DMS 273 (cell line): ENCODE measurements around the gene ACTMAP.

Experiments
- DNase-seq: peaks from one replicate; lab custom pipeline; 2025; ENCODE audit not compliant: unreplicated experiment; lab: John Stamatoyannopoulos, UW

Gene ACTMAP

GRCh38 chr19:40721936-40722661 is 28.2 kb downstream of the ACTMAP start:
- no peak for DNase-seq

- no peak for DNase-seq
These were observed 29.2 kb downstream of the ACTMAP start for GRCh38 chr19:40721140-40721486.

GRCh38 chr19:40719414-40719894 is 30.8 kb downstream of the ACTMAP start:
- no peak for DNase-seq

- peak; percentile 65 for DNase-seq
These were observed 31.4 kb downstream of the ACTMAP start for GRCh38 chr19:40718774-40719391.

GRCh38 chr19:40717880-40718773 is 32.1 kb downstream of the ACTMAP start:
- peak; percentile 48 for DNase-seq

GRCh38 chr19:40717325-40717879 is 32.9 kb downstream of the ACTMAP start:
- no peak for DNase-seq

- DNase-seq = peak; percentile 99
These were observed 33.6 kb downstream of the ACTMAP start, which contains the start of the genes COQ8B and ITPKC for GRCh38 chr19:40716482-40717324. Gene COQ8B (minus strand): TSS chr19:40716886. CDS start chr19:40714632, 2,254 bp downstream. Gene ITPKC (plus strand): TSS chr19:40717112. CDS start chr19:40717136, 24 bp downstream.

- DNase-seq = no peak
These were observed 34.2 kb downstream of the ACTMAP start for GRCh38 chr19:40716031-40716481.

- DNase-seq = peak; percentile 97
These were observed 35.6 kb downstream of the ACTMAP start for GRCh38 chr19:40714441-40715299.

- DNase-seq = no peak
These were observed 36.3 kb downstream of the ACTMAP start for GRCh38 chr19:40713939-40714338.

- no peak for DNase-seq
These were observed 40.5 kb downstream of the ACTMAP start for GRCh38 chr19:40709817-40710216.

GRCh38 chr19:40707615-40708014 is 42.7 kb downstream of the ACTMAP start:
- DNase-seq = no peak

GRCh38 chr19:40705950-40706619 is 44.2 kb downstream of the ACTMAP start:
- no peak for DNase-seq

GRCh38 chr19:40705362-40705651 is 45.0 kb downstream of the ACTMAP start:
- no peak for DNase-seq

- DNase-seq = no peak
These were observed 45.6 kb downstream of the ACTMAP start for GRCh38 chr19:40704491-40705361.

- no peak for DNase-seq
These were observed 47.1 kb downstream of the ACTMAP start for GRCh38 chr19:40703029-40703755.

GRCh38 chr19:40702337-40703012 is 47.8 kb downstream of the ACTMAP start:
- peak; percentile 77 for DNase-seq
